ENCODE results near the gene ENOX1. TPM values are rescaled to one million over a fixed set of nuclear protein-coding genes. Genes with fewer than 3 reads are reported as not detected.

ENOX1 gene
- polyA plus RNA-seq, 3 donors, result 0.04 TPM; not detected in 2

DNA sequence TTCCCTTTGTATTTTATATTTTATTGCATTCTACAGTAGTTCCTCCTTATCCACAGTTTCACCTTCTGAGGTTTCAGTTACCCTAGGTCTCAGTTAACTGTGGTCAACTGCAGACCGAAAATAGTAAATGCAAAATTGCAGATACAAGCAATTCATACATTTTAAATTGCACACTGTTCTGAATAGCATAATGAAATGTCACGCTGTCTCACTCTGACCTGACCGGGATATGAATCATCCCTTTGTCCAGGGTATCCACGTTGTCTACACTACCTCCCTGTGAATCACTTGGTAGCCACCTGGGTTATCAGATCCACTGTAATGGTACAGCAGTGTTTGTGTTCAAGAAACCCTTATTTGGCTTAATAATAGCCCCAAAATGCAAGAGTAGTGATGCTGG, 438.4 kb downstream of the ENOX1 start:
- Histone ChIP-seq H3K9ac (ENCODE audit: insufficient read depth, low read length, poor library complexity, severe bottlenecking) (no peak overlapping the region), H3K36me3 (replicated peaks in 1 of 2; ENCODE audit: control insufficient read depth in 1 of 2, insufficient read depth in 2 of 2, low read length in 2 of 2) (no peaks in the 10 kb centered on the region), H3K4me3 (replicated peaks in 1 of 3; ENCODE audit: low read depth in 2 of 3, low read length in 3 of 3) (no peak overlapping the region), H3K27ac (ENCODE audit: low read depth in 1 of 2, low read length in 2 of 2) (no peak overlapping the region), H3K79me2 (ENCODE audit: insufficient read depth, low read length) (no peaks in the 10 kb centered on the region), H4K20me1 (ENCODE audit: insufficient read depth, low read length) (no peaks in the 10 kb centered on the region), H2AFZ (ENCODE audit: insufficient read depth, low read depth, low read length, poor library complexity, severe bottlenecking) (no peak overlapping the region), H3K4me1 (ENCODE audit: control insufficient read depth in 1 of 2, insufficient read depth in 2 of 2, low read length in 2 of 2) (no peaks in the 10 kb centered on the region), H3K9me3 (replicated peaks in 1 of 2; ENCODE audit: control insufficient read depth in 1 of 2, insufficient read depth in 1 of 2, low read length in 2 of 2) (no peaks in the 10 kb centered on the region), H3K4me2 (replicated peaks; ENCODE audit: extremely low read depth, low read length, poor library complexity, severe bottlenecking) (no peak overlapping the region), H3K27me3 (ENCODE audit: control insufficient read depth in 2 of 2, insufficient read depth in 2 of 2, low read length in 2 of 2) (no peaks in the 10 kb centered on the region)
- Mint-ChIP-seq H3K4me1 (peaks cover 17% of the 10 kb centered on the region), H3K27ac (no peak overlapping the region), H3K27me3 (ENCODE audit: low read depth in 3 of 3) (peaks cover 2 to 5% (median 2%) of the 10 kb centered on the region in 3 donors), H3K36me3 (no peaks in the 10 kb centered on the region), H3K9me3 (no peaks in the 10 kb centered on the region), H3K4me3 (no peak overlapping the region)
- intact Hi-C loops (cut with micrococcal nuclease), result no loop called here
- no peak for DNase-seq
- WGBS (ENCODE audit: insufficient coverage), result 11% methylated on average over 3 of the region's 4 CpGs
- TF ChIP-seq, protein P1, sequence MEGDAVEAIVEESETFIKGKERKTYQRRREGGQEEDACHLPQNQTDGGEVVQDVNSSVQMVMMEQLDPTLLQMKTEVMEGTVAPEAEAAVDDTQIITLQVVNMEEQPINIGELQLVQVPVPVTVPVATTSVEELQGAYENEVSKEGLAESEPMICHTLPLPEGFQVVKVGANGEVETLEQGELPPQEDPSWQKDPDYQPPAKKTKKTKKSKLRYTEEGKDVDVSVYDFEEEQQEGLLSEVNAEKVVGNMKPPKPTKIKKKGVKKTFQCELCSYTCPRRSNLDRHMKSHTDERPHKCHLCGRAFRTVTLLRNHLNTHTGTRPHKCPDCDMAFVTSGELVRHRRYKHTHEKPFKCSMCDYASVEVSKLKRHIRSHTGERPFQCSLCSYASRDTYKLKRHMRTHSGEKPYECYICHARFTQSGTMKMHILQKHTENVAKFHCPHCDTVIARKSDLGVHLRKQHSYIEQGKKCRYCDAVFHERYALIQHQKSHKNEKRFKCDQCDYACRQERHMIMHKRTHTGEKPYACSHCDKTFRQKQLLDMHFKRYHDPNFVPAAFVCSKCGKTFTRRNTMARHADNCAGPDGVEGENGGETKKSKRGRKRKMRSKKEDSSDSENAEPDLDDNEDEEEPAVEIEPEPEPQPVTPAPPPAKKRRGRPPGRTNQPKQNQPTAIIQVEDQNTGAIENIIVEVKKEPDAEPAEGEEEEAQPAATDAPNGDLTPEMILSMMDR (IDR thresholded peaks at IDR 0.05), result no peak

DNA sequence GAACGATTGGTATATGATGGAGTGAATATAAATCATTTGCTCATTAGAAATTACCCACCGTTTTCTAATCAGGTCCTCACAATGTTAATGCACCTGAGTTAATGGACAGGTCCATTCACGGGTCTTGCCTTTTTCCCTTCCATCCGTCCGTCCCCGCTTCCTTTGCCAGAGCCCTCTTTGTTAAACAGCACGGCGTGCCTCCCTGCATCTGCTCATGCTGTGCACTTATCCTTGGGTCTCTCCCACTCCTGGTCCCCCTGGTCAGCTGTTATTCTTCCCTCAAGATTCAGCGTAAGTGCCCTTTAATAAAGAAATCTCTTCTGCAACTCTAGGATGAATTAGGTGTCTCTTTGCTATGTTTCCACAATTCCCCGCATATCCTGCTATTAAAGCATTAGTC, 438.9 kb downstream of the ENOX1 start:
- no peak overlapping the region for H3K4me2 ChIP-seq (replicated peaks; ENCODE audit: extremely low read depth, low read length, poor library complexity, severe bottlenecking)
- H3K9ac ChIP-seq (ENCODE audit: insufficient read depth, low read length, poor library complexity, severe bottlenecking), result no peak overlapping the region
- H3K27me3 Mint-ChIP-seq (ENCODE audit: low read depth in 3 of 3), result peaks cover 2 to 5% (median 2%) of the 10 kb centered on the region in 3 donors
- no peaks in the 10 kb centered on the region for H4K20me1 ChIP-seq (ENCODE audit: insufficient read depth, low read length)
- intact Hi-C loops (cut with micrococcal nuclease), result no loop called here
- TF ChIP-seq, protein P1 (IDR thresholded peaks at IDR 0.05), result no peak
- no peak overlapping the region for H3K27ac ChIP-seq (ENCODE audit: low read depth in 1 of 2, low read length in 2 of 2)
- no peaks in the 10 kb centered on the region for H3K36me3 Mint-ChIP-seq
- H3K27ac Mint-ChIP-seq, result no peak overlapping the region
- H3K9me3 Mint-ChIP-seq, result no peaks in the 10 kb centered on the region
- no peaks in the 10 kb centered on the region for H3K79me2 ChIP-seq (ENCODE audit: insufficient read depth, low read length)
- H3K9me3 ChIP-seq (replicated peaks in 1 of 2; ENCODE audit: control insufficient read depth in 1 of 2, insufficient read depth in 1 of 2, low read length in 2 of 2), result no peaks in the 10 kb centered on the region
- H3K27me3 ChIP-seq (ENCODE audit: control insufficient read depth in 2 of 2, insufficient read depth in 2 of 2, low read length in 2 of 2), result no peaks in the 10 kb centered on the region
- no peak overlapping the region for H2AFZ ChIP-seq (ENCODE audit: insufficient read depth, low read depth, low read length, poor library complexity, severe bottlenecking)
- H3K4me3 Mint-ChIP-seq, result no peak overlapping the region
- H3K4me1 ChIP-seq (ENCODE audit: control insufficient read depth in 1 of 2, insufficient read depth in 2 of 2, low read length in 2 of 2), result no peaks in the 10 kb centered on the region
- no peaks in the 10 kb centered on the region for H3K36me3 ChIP-seq (replicated peaks in 1 of 2; ENCODE audit: control insufficient read depth in 1 of 2, insufficient read depth in 2 of 2, low read length in 2 of 2)
- H3K4me1 Mint-ChIP-seq, result peaks cover 17% of the 10 kb centered on the region
- DNase-seq, result no peak
- H3K4me3 ChIP-seq (replicated peaks in 1 of 3; ENCODE audit: low read depth in 2 of 3, low read length in 3 of 3), result no peak overlapping the region
- WGBS (ENCODE audit: insufficient coverage), result 90% methylated on average over 7 of the region's 10 CpGs
